Dendritic cell treated with granulocyte-macrophage colony-stimulating factor and Interleukin-4, amounts not matched to agents 40 ng/mL and 50 ng/mL, for 4 days (primary cell): Measurements from ENCODE around the gene NCAM1.
A peak's percentile ranks its signal among the peaks of the same experiment; 100 is the strongest.

Experiments
- H3K27ac Mint-ChIP-seq: one replicate; pipeline ENCODE4 v1.8.0; 2022; ENCODE audit warnings: mild to moderate bottlenecking, mixed read lengths
- H3K27me3 Mint-ChIP-seq: one replicate; pipeline ENCODE4 v1.8.0; 2022; ENCODE audit warnings: mild to moderate bottlenecking, mixed read lengths
- H3K36me3 Mint-ChIP-seq: one replicate; pipeline ENCODE4 v1.8.0; 2022; ENCODE audit warnings: low read depth, mixed read lengths
- H3K4me1 Mint-ChIP-seq: one replicate; pipeline ENCODE4 v1.8.0; 2022; ENCODE audit warnings: low read depth, mixed read lengths
- H3K4me3 Mint-ChIP-seq: one replicate; pipeline ENCODE4 v1.8.0; 2022; ENCODE audit warnings: mild to moderate bottlenecking, moderate library complexity, mixed read lengths
- H3K9me3 Mint-ChIP-seq: one replicate; pipeline ENCODE4 v1.8.0; 2022; ENCODE audit warnings: mixed read lengths
- intact Hi-C: fragments of 100-400 bp; cut with micrococcal nuclease; formaldehyde crosslinking; loops from one replicate; pipeline ENCODE4 v1.15.0; 2022

Gene NCAM1

GRCh38 chr11:113159988-113160807 is 199.0 kb downstream of the NCAM1 start:
- intact Hi-C loops: no loop called here
- Mint-ChIP-seq H3K36me3 (no peaks in the 10 kb centered on the region), H3K4me3 (no peak overlapping the region)

DNA sequence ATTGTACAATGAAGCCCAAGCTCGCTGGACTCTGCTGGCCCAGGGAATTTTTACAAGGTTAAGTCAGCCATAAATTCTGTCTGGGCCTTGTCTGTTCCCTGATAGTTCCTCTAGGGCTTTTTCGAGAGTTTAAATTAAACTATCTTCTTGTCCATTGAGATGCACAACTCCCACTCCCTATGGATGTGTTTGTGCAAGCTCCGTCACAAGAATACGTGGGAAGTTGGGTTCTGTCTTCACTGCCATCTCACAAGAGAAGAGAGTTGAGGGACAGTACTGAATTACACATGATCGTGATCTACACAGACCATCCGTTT is 199.5 kb downstream of the NCAM1 start:
- Mint-ChIP-seq H3K4me3 (no peak overlapping the region), H3K27ac (no peak overlapping the region), H3K4me1 (no peaks in the 10 kb centered on the region), H3K36me3 (no peaks in the 10 kb centered on the region), H3K9me3 (no peaks in the 10 kb centered on the region), H3K27me3 (peaks cover 7% of the 10 kb centered on the region)
- intact Hi-C loops: no loop called here

More at GRCh38 chr11:113159988-113160807, 199.0 kb downstream of the NCAM1 start:
- Mint-ChIP-seq H3K27ac (no peak overlapping the region), H3K9me3 (no peaks in the 10 kb centered on the region), H3K4me1 (no peaks in the 10 kb centered on the region), H3K27me3 (peaks cover 7% of the 10 kb centered on the region)

GRCh38 chr11:113161711-113162591 is 200.7 kb downstream of the NCAM1 start:
- Mint-ChIP-seq H3K4me3 (no peak overlapping the region), H3K4me1 (no peaks in the 10 kb centered on the region), H3K9me3 (no peaks in the 10 kb centered on the region), H3K27ac (no peak overlapping the region), H3K27me3 (peaks cover 10% of the 10 kb centered on the region), H3K36me3 (no peaks in the 10 kb centered on the region)
- intact Hi-C loops: no loop called here

DNA sequence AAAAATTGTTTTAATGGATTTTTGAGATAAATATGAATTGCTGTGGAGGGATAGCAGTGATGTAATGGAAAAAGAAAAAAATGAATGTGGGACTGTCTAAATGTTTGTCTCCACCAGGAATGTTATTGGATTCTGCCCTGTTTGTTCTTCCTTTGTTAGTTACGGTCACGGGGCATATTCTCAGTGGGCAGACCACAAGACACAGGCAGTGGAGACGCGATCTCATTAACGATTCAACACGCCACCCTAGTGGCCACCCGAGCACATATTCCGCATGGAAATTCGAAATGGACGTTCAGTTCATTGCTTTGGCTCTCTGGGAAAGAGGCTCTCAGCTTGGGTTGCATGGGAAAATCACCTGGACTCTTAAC is 201.4 kb downstream of the NCAM1 start:
- Mint-ChIP-seq H3K4me3 (no peak overlapping the region), H3K27me3 (peaks cover 10% of the 10 kb centered on the region), H3K36me3 (no peaks in the 10 kb centered on the region), H3K27ac (no peak overlapping the region), H3K9me3 (no peaks in the 10 kb centered on the region), H3K4me1 (no peaks in the 10 kb centered on the region)
- intact Hi-C loops: no loop called here

DNA sequence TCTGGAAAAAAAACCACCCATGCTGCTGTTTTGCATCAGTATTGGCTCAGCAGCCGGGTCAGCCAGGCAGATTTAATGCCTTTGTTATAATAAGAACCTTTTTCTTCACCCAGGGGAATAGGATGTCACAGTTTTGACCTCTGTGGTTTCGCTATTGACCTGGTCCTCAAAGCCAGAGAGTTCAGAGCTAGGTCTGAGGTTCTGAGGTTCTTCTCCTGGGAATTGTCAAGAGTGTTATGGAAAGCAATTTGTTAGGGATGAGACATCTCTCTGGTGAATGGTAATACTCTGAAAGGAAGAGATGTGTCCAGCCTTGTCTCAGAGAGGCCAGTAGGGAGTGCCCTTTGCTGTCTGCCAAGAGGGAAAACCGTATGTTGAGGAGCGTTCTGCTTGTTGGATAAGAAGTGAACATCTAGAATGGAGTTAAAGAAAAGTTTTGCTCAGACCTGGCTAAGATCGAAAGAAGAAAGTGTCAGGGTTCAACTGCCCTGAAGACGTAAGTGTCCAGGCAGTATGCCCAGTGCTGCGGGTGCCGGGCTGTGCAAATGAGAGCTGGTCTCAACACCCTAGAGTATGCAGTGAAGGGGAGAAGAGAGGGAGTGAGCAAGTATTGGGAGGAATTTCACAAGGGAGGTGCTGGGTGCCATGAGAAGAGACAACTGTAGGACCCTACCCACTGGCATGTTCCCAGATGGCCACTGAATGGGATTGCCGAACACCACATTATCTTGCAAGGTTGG is 202.2 kb downstream of the NCAM1 start:
- Mint-ChIP-seq H3K27ac (peak overlapping the region; percentile 13), H3K4me1 (peaks cover under 1% of the 10 kb centered on the region), H3K36me3 (no peaks in the 10 kb centered on the region), H3K9me3 (no peaks in the 10 kb centered on the region), H3K4me3 (no peak overlapping the region), H3K27me3 (peaks cover 11% of the 10 kb centered on the region)
- intact Hi-C loops: no loop called here

DNA sequence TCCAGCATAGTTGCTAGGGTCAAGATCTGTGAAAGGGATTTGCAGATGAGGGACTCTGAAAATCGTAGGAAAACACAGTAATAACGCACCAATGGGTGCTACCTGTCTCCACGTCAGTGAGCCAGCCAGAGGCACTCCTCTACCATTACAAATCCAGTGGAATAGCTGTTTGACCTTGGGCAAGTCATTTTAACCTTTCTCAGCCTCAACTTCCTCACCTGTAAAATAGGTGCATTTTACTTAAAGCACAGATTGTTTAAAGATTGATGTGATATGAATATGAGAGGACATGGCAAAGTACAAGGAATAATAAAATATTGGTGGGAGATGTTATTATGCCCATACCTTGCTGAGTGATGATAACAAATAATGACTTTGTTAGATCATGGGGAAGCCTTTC is 205.1 kb downstream of the NCAM1 start:
- H3K27me3 Mint-ChIP-seq: peaks cover 22% of the 10 kb centered on the region
- no peaks in the 10 kb centered on the region for H3K9me3 Mint-ChIP-seq
- no peaks in the 10 kb centered on the region for H3K36me3 Mint-ChIP-seq
- H3K4me1 Mint-ChIP-seq: peaks cover 8% of the 10 kb centered on the region
- H3K4me3 Mint-ChIP-seq: no peak overlapping the region
- no peak overlapping the region for H3K27ac Mint-ChIP-seq
- intact Hi-C loops: no loop called here

DNA sequence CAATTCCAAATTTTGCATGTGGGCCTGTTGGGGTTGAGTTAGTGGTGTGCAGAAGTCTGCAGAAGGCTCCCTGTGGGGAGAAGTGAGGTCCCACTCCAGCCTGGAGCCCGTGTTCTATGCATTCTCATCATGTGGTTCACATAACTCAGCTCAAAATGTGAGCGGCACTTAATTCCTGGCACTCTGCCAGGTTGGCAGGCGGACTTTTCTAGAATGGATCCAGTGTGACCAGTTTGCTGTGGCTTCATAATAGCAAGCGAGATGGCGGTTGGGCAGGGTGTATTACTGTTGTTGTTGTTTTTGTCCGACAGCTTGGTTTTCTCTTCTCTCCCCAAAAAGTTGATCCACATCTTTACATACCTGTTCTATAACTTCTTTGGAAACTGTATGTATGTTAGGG is 206.4 kb downstream of the NCAM1 start:
- Mint-ChIP-seq H3K4me1 (peaks cover 8% of the 10 kb centered on the region), H3K27me3 (peaks cover 25% of the 10 kb centered on the region), H3K4me3 (no peak overlapping the region), H3K27ac (no peak overlapping the region), H3K9me3 (no peaks in the 10 kb centered on the region), H3K36me3 (no peaks in the 10 kb centered on the region)
- intact Hi-C loops: no loop called here

- no peak overlapping the region for H3K4me3 Mint-ChIP-seq
- H3K4me1 Mint-ChIP-seq: peaks cover 8% of the 10 kb centered on the region
- peaks cover 22% of the 10 kb centered on the region for H3K27me3 Mint-ChIP-seq
- intact Hi-C loops: no loop called here
- no peaks in the 10 kb centered on the region for H3K36me3 Mint-ChIP-seq
- no peak overlapping the region for H3K27ac Mint-ChIP-seq
- H3K9me3 Mint-ChIP-seq: no peaks in the 10 kb centered on the region
Measured at GRCh38 chr11:113168354-113169342, 207.4 kb downstream of the NCAM1 start.

- no peaks in the 10 kb centered on the region for H3K9me3 Mint-ChIP-seq
- H3K4me3 Mint-ChIP-seq: no peak overlapping the region
- peaks cover 8% of the 10 kb centered on the region for H3K4me1 Mint-ChIP-seq
- H3K36me3 Mint-ChIP-seq: no peaks in the 10 kb centered on the region
- H3K27ac Mint-ChIP-seq: no peak overlapping the region
- intact Hi-C loops: no loop called here
- H3K27me3 Mint-ChIP-seq: peaks cover 29% of the 10 kb centered on the region
Measured at GRCh38 chr11:113172382-113172951, 211.2 kb downstream of the NCAM1 start.

GRCh38 chr11:113173126-113173525 is 211.9 kb downstream of the NCAM1 start:
- Mint-ChIP-seq H3K9me3 (no peaks in the 10 kb centered on the region), H3K4me1 (peaks cover 8% of the 10 kb centered on the region), H3K27ac (no peak overlapping the region), H3K4me3 (no peak overlapping the region), H3K36me3 (no peaks in the 10 kb centered on the region), H3K27me3 (peaks cover 36% of the 10 kb centered on the region)
- intact Hi-C loops: no loop called here

- H3K4me1 Mint-ChIP-seq: no peaks in the 10 kb centered on the region
- H3K9me3 Mint-ChIP-seq: no peaks in the 10 kb centered on the region
- H3K36me3 Mint-ChIP-seq: no peaks in the 10 kb centered on the region
- intact Hi-C loops: no loop called here
- peaks cover 38% of the 10 kb centered on the region for H3K27me3 Mint-ChIP-seq
- no peak overlapping the region for H3K27ac Mint-ChIP-seq
- H3K4me3 Mint-ChIP-seq: no peak overlapping the region
Measured at GRCh38 chr11:113174882-113175281, 213.7 kb downstream of the NCAM1 start.

DNA sequence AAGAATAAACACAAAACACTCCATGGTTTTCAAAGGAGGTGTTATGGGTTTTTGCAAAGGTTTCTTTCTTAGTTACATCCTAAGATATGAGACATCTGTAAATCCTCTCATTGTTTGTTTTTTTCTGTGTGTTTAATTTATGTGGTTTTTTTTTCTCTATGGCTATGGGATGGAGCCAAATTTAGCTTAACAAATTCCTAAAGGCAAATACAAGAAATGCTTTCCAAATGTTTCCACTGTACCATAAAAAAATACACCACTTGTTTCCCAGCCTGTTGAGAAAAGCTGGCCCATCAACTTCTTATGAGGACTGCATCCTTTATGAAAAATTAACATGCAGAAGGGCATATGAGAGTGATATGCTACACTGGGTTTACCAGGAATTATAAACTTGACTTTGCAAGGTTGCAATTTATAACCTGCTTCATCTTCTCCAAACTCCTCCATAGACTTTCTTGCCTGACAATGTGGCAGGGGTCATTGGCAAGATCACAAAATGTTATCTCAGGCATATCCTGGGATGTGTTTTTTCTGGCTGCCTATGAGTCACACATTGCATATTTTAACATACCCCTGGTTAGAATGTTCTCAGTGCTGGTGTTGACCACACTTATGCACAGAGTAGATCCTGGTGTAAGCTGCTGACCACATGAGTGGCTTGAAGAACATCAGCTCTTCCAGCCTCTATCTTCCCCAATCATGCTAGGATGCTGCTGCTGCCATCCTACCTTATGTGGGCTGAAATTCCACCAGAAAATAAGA is 215.6 kb downstream of the NCAM1 start:
- H3K36me3 Mint-ChIP-seq: no peaks in the 10 kb centered on the region
- no peak overlapping the region for H3K27ac Mint-ChIP-seq
- H3K27me3 Mint-ChIP-seq: peaks cover 34% of the 10 kb centered on the region
- H3K4me1 Mint-ChIP-seq: no peaks in the 10 kb centered on the region
- no peak overlapping the region for H3K4me3 Mint-ChIP-seq
- H3K9me3 Mint-ChIP-seq: no peaks in the 10 kb centered on the region
- intact Hi-C loops: no loop called here
